Motor neuron (in vitro differentiated cells): ENCODE results near the gene SUMO4. TPM values are rescaled to one million over a fixed set of nuclear protein-coding genes. Genes with fewer than 3 reads are reported as not detected.
A peak's percentile ranks its signal among the peaks of the same experiment; 100 is the strongest.

Experiments
- ATAC-seq, 8 experiments: fragments of 200-7000 bp; cut with Tn5 transposase; replicated peaks in 6 of 8; 2 replicates each; pipeline ENCODE4 v1.8.0; 2021; ENCODE audit warnings: mild to moderate bottlenecking in 8 of 8, moderate library complexity in 8 of 8
- H3K27ac ChIP-seq, 2 donors: fragments of 250-450 bp; sonication (Bioruptor Pico); 2 replicates each; pipeline ENCODE4 v1.9.0; 2021; ENCODE audit warnings: antibody characterized with exemption in 2 of 2, mild to moderate bottlenecking in 2 of 2, moderate library complexity in 1 of 2
- H3K4me1 ChIP-seq, 2 donors: fragments of 250-450 bp; sonication (Bioruptor Pico); replicated peaks in 1 of 2; 2 replicates each; pipeline ENCODE4 v1.6.1; 2021; ENCODE audit warnings: antibody characterized with exemption in 2 of 2, mild to moderate bottlenecking in 2 of 2, moderate library complexity in 1 of 2
- H3K4me3 ChIP-seq, 5 donors: fragments of 250-450 bp; sonication (Bioruptor Pico); 2 replicates each; pipeline ENCODE4 v1.9.0; 2021; ENCODE audit warnings: antibody characterized with exemption in 5 of 5, mild to moderate bottlenecking in 5 of 5, moderate library complexity in 4 of 5
- WGBS, 10 experiments: fragments of 450-650 bp; shearing (Covaris generic); methylation state at CpG; one replicate each; pipeline ENCODE4 v1.0.0; 2022; 5-methylcytosine and 5-hydroxymethylcytosine counted together
- in situ Hi-C, 9 experiments: fragments of 400-800 bp; cut with MboI; loops; one replicate each; pipeline ENCODE4 v1.15.0; 2021; ENCODE audit warnings: low sequenced_read_pairs in 9 of 9, low pct_unique_long_range_greater_than_20kb in 2 of 9; ENCODE audit not compliant: unreplicated experiment in 9 of 9
- total RNA-seq, 8 experiments: library from RNA; unstranded; fragments of 300-600 nt; gene quantifications; 2 replicates each; pipeline versions ENCODE4 v1.2.3 to v1.2.4, GENCODE V29; 2022

Gene SUMO4
- total RNA-seq, 8 experiments from 2014 or later, result 0.92 to 5.4 (median 1.8) TPM

- WGBS, 10 experiments, result 44 to 100% (median 83%) methylated on average over 2 of the region's 2 CpGs
- H3K4me3 ChIP-seq, result no peak overlapping the region
- H3K4me1 ChIP-seq, result no peaks in the 10 kb centered on the region
- ATAC-seq, result no peak
- in situ Hi-C loops, result no loop called here
- H3K27ac ChIP-seq, result no peak overlapping the region
Measured at GRCh38 chr6:149372062-149372461, 28.0 kb upstream of the SUMO4 start.

GRCh38 chr6:149373511-149373910 is 26.6 kb upstream of the SUMO4 start:
- H3K27ac ChIP-seq, result no peak overlapping the region
- in situ Hi-C loops, result no loop called here
- H3K4me1 ChIP-seq, result no peaks in the 10 kb centered on the region
- WGBS, 10 experiments, result 92 to 100% (median 100%) methylated on average over 2 of the region's 2 CpGs
- no peak for ATAC-seq
- no peak overlapping the region for H3K4me3 ChIP-seq

- 92 to 100% (median 100%) methylated on average over 1 to 3 of the region's 3 CpGs; no CpG with 5 or more reads in 2 of the 10 experiments for WGBS, 10 experiments
- Histone ChIP-seq H3K4me3 (no peak overlapping the region), H3K27ac (no peak overlapping the region), H3K4me1 (no peaks in the 10 kb centered on the region)
- in situ Hi-C loops, result no loop called here
- no peak for ATAC-seq
Measured at GRCh38 chr6:149379977-149380376, 20.1 kb upstream of the SUMO4 start.

GRCh38 chr6:149380523-149380922 is 19.5 kb upstream of the SUMO4 start:
- H3K4me3 ChIP-seq, result no peak overlapping the region
- in situ Hi-C loops, result no loop called here

GRCh38 chr6:149383371-149383770 is 16.7 kb upstream of the SUMO4 start:
- ATAC-seq, result no peak
- H3K27ac ChIP-seq, result no peak overlapping the region
- H3K4me1 ChIP-seq, result no peaks in the 10 kb centered on the region
- no peak overlapping the region for H3K4me3 ChIP-seq
- in situ Hi-C loops, result no loop called here
- 95 to 100% (median 100%) methylated on average over 2 to 4 of the region's 4 CpGs; no CpG with 5 or more reads in 4 of the 10 experiments for WGBS, 10 experiments

More at GRCh38 chr6:149380523-149380922, 19.5 kb upstream of the SUMO4 start:
- Histone ChIP-seq H3K4me1 (no peaks in the 10 kb centered on the region), H3K27ac (no peak overlapping the region)
- ATAC-seq, result peak in 2 of 8 experiments; percentile 20 to 31

- in situ Hi-C loops, result no loop called here
Measured at GRCh38 chr6:149384464-149384863, 15.6 kb upstream of the SUMO4 start.

GRCh38 chr6:149385998-149386646 is 13.9 kb upstream of the SUMO4 start:
- H3K4me3 ChIP-seq, result no peak overlapping the region
- no peaks in the 10 kb centered on the region for H3K4me1 ChIP-seq
- in situ Hi-C loops, result no loop called here
- WGBS, 10 experiments, result 80 to 100% (median 96%) methylated on average over 1 to 5 of the region's 5 CpGs
- no peak overlapping the region for H3K27ac ChIP-seq
- no peak for ATAC-seq

More at GRCh38 chr6:149384464-149384863, 15.6 kb upstream of the SUMO4 start:
- Histone ChIP-seq H3K4me1 (no peaks in the 10 kb centered on the region), H3K4me3 (no peak overlapping the region), H3K27ac (no peak overlapping the region)
- no peak for ATAC-seq

- ATAC-seq, result no peak
- Histone ChIP-seq H3K4me1 (no peaks in the 10 kb centered on the region), H3K4me3 (no peak overlapping the region), H3K27ac (no peak overlapping the region)
- WGBS, 10 experiments, result 33 to 100% (median 81%) methylated on average over 1 of the region's 1 CpG; no CpG with 5 or more reads in 4 of the 10 experiments
- in situ Hi-C loops, result no loop called here
Measured at GRCh38 chr6:149387779-149388512, 12.1 kb upstream of the SUMO4 start.

GRCh38 chr6:149389509-149390297 is 10.4 kb upstream of the SUMO4 start:
- Histone ChIP-seq H3K27ac (no peak overlapping the region), H3K4me1 (no peaks in the 10 kb centered on the region), H3K4me3 (no peak overlapping the region)
- 25 to 100% (median 90%) methylated on average over 1 to 3 of the region's 3 CpGs; no CpG with 5 or more reads in 1 of the 10 experiments for WGBS, 10 experiments
- in situ Hi-C loops, result no loop called here
- ATAC-seq, result peak in 1 of 8 experiments; percentile 43

- no peaks in the 10 kb centered on the region for H3K4me1 ChIP-seq
- no peak for ATAC-seq
- no peak overlapping the region for H3K27ac ChIP-seq
- 94 to 100% (median 100%) methylated on average over 1 to 6 of the region's 6 CpGs; no CpG with 5 or more reads in 3 of the 10 experiments for WGBS, 10 experiments
- no peak overlapping the region for H3K4me3 ChIP-seq
- in situ Hi-C loops, result no loop called here
Measured at GRCh38 chr6:149392093-149392492, 8.0 kb upstream of the SUMO4 start.

GRCh38 chr6:149392535-149392934 is 7.5 kb upstream of the SUMO4 start:
- Histone ChIP-seq H3K4me3 (no peak overlapping the region), H3K27ac (no peak overlapping the region), H3K4me1 (no peaks in the 10 kb centered on the region)
- no peak for ATAC-seq
- in situ Hi-C loops, result no loop called here

GRCh38 chr6:149393002-149393679 is 6.9 kb upstream of the SUMO4 start:
- no peak for ATAC-seq
- H3K4me3 ChIP-seq, result no peak overlapping the region
- in situ Hi-C loops, result no loop called here
- H3K4me1 ChIP-seq, result no peaks in the 10 kb centered on the region
- no peak overlapping the region for H3K27ac ChIP-seq

- in situ Hi-C loops, result no loop called here
- no peak for ATAC-seq
- H3K4me1 ChIP-seq, result no peaks in the 10 kb centered on the region
- H3K27ac ChIP-seq, result no peak overlapping the region
- H3K4me3 ChIP-seq, result no peak overlapping the region
Measured at GRCh38 chr6:149395185-149395584, 4.9 kb upstream of the SUMO4 start.
